NT2/D1 (cell line): ENCODE measurements around the gene OCIAD1.
A peak's percentile ranks its signal among the peaks of the same experiment; 100 is the strongest.

Experiments
- DNase-seq: peaks from one replicate; pipeline ENCODE4 v3.0.0-alpha.2; 2011; ENCODE audit warnings: low read depth, low spot score
- H3K27me3 ChIP-seq: 2 replicates; pipeline ENCODE4 v1.6.0; 2011; ENCODE audit warnings: mild to moderate bottlenecking; ENCODE audit not compliant: insufficient read length, insufficient read depth
- H3K36me3 ChIP-seq: 2 replicates; pipeline ENCODE4 v1.6.1; 2011; ENCODE audit warnings: mild to moderate bottlenecking, low read length, mixed read lengths; ENCODE audit not compliant: insufficient read depth, insufficient read length
- H3K4me1 ChIP-seq: 2 replicates; pipeline ENCODE4 v1.5.1; 2011; ENCODE audit not compliant: insufficient read depth, insufficient read length
- H3K4me3 ChIP-seq: 2 replicates; pipeline ENCODE4 v1.5.1; 2011; ENCODE audit warnings: low read depth; ENCODE audit not compliant: insufficient read length
- H3K9ac ChIP-seq: 2 replicates; pipeline ENCODE4 v1.6.0; 2011; ENCODE audit warnings: low read depth; ENCODE audit not compliant: insufficient read length
- H3K9me3 ChIP-seq: 2 replicates; pipeline ENCODE4 v1.5.1; 2011; ENCODE audit warnings: mild to moderate bottlenecking, low read length; ENCODE audit not compliant: insufficient read depth
- SUZ12 ChIP-seq: IDR thresholded peaks from 2 replicates; pipeline ENCODE4 v1.6.1; 2011; ENCODE audit not compliant: insufficient read length, insufficient read depth; ENCODE audit errors: extremely low read depth
- YY1 ChIP-seq: IDR thresholded peaks from 2 replicates; pipeline ENCODE4 v1.6.1; 2011; ENCODE audit not compliant: insufficient read length, insufficient read depth
- ZNF274 ChIP-seq: IDR thresholded peaks from 2 replicates; pipeline ENCODE4 v1.6.1; 2011; ENCODE audit warnings: mild to moderate bottlenecking, low read depth, low read length

OCIAD1 gene

DNA sequence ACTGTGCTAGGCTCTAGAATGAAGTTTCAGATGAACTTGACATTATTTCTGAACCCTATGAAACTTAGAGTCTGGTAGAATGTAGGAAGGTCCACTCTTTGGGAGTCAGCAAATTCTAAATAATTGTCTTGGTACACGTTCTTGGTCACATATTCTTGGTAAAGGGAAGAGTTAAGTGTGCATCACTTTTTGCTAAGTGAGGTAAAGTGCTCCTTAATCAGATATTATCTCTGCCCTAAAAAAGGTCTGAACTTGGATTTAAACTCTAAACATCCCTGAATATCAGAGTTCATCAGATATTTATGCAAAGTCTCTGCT lies 68.5 kb downstream of the OCIAD1 start:
- Histone ChIP-seq H3K36me3 (peaks cover 57% of the 10 kb centered on the region), H3K4me3 (no peak overlapping the region), H3K27me3 (no peaks in the 10 kb centered on the region), H3K9me3 (no peaks in the 10 kb centered on the region), H3K4me1 (no peaks in the 10 kb centered on the region), H3K9ac (no peak overlapping the region)
- TF ChIP-seq YY1: no peak
- TF ChIP-seq SUZ12: no peak
- TF ChIP-seq ZNF274: no peak
- DNase-seq: no peak

DNA sequence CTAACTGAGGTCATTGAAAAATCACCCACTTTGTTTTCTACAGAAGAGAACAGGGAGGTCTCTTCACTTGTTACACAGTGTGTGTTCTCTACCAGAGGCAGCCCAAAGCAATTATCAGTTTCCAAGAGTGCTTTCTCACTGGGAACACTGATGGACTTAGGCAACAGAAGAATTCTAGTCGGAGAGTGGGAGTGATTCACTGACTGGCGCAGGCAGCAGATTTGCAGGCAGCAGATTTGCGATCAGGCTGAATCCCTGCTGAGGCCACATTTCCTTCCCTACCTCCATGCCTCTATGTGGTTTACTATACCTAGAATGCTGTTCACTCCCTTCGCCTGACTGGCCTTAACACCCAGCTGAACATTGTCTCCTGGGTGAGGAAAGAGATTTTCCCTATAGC lies 69.1 kb downstream of the OCIAD1 start:
- peaks cover 59% of the 10 kb centered on the region for H3K36me3 ChIP-seq
- no peaks in the 10 kb centered on the region for H3K27me3 ChIP-seq
- no peaks in the 10 kb centered on the region for H3K4me1 ChIP-seq
- H3K9ac ChIP-seq: no peak overlapping the region
- DNase-seq: no peak
- no peak for TF ChIP-seq SUZ12
- no peak for TF ChIP-seq ZNF274
- H3K4me3 ChIP-seq: no peak overlapping the region
- H3K9me3 ChIP-seq: no peaks in the 10 kb centered on the region

DNA sequence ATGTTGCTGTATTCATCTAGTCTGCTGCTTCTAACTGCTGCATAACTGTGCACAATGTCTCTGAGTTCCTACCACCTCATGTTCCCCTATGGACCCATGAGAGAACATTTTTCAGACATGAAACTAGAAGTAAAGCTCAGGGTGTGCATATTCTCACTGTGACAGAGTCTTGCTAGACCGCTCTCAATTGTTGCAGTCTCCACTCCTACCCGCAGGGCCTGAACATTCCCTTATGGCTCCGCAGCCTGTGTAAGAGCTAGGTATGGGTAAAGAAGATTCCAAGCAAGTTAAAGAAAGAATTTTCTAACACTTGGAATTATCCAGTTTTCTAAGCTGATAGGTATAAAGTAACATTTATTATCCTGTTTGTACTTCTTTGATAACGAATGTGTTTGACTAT lies 70.3 kb downstream of the OCIAD1 start:
- Histone ChIP-seq H3K27me3 (no peaks in the 10 kb centered on the region), H3K9me3 (no peaks in the 10 kb centered on the region), H3K4me1 (peaks cover 2% of the 10 kb centered on the region), H3K4me3 (no peak overlapping the region), H3K9ac (no peak overlapping the region), H3K36me3 (peaks cover 53% of the 10 kb centered on the region)
- TF ChIP-seq SUZ12: no peak
- no peak for TF ChIP-seq ZNF274
- no peak for TF ChIP-seq YY1
- no peak for DNase-seq

DNA sequence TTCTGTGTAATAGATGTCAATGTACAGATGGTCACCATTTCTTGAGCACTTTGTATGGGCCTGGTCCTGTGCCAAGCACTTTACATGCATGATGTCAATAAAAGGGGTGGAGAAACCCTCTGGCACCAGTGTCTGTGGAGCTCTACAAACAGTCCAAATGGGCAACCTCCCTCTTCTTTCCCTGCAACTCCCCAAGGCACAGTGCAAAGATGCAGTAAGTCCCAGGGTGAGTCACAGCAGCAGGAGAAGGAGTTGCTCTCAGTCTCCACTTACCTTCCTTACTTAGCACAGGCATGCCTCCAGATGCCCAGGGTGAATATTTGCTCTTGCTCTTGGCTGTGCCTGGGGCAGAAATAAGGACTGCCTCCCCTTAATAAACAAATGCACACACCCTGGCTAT lies 71.4 kb downstream of the OCIAD1 start:
- no peak overlapping the region for H3K9ac ChIP-seq
- peaks cover 44% of the 10 kb centered on the region for H3K36me3 ChIP-seq
- no peaks in the 10 kb centered on the region for H3K9me3 ChIP-seq
- H3K4me1 ChIP-seq: peaks cover 5% of the 10 kb centered on the region
- H3K4me3 ChIP-seq: no peak overlapping the region
- DNase-seq: no peak
- TF ChIP-seq YY1 (no peak), ZNF274 (no peak), SUZ12 (no peak)
- no peaks in the 10 kb centered on the region for H3K27me3 ChIP-seq

DNA sequence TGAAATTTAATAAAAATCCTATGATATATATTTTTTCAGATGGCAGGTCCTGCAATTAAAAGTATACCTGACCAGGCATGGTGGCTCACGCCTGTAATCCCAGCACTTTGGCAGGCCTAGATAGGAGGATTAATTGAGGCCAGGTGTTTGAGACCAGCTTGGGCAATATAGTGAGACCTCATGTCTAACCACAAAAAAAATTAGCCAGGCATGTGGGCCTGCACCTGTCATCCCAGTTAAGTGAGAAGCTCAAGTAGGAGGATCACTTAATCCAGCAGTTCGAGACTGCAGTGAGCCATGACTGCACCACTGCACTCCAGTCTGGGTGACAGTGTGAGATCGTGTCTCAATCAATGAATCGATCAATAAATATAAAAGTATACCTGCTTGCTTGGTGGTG lies 73.2 kb downstream of the OCIAD1 start:
- H3K4me3 ChIP-seq: no peak overlapping the region
- no peak for DNase-seq
- TF ChIP-seq ZNF274 (no peak), SUZ12 (no peak), YY1 (no peak)
- H3K9ac ChIP-seq: no peak overlapping the region
- peaks cover 33% of the 10 kb centered on the region for H3K36me3 ChIP-seq
- H3K27me3 ChIP-seq: no peaks in the 10 kb centered on the region
- H3K9me3 ChIP-seq: no peaks in the 10 kb centered on the region
- peaks cover 5% of the 10 kb centered on the region for H3K4me1 ChIP-seq

DNA sequence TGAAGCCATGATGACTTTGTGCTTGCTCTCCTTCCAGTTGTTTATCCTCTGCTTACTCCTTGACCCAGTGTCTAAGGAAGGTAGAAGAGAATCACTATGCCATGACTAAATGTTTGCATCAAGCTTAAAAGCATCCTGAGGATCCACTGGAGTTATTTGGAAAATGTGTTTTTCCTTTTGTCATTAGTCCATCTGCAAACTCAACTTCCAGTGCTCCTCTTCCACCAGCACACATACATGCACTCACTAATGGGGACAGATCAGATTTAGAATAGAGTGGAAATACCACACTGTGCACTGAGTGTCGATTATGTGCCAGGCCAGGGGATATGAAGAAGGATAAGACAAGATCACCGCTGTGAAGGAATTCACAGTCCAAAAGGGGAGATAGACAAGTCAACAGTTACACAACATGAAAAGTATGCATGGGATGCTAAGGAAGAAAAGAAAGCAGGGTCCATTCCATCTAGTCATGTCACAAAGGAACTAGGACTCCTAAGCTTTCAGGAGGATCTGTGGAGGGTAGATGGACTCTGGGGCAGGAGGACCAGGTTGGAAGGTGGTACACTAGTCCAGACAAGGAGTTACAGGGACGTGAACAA lies 73.8 kb downstream of the OCIAD1 start:
- Histone ChIP-seq H3K4me3 (no peak overlapping the region), H3K27me3 (no peaks in the 10 kb centered on the region), H3K4me1 (peaks cover 5% of the 10 kb centered on the region), H3K36me3 (peaks cover 28% of the 10 kb centered on the region), H3K9ac (no peak overlapping the region), H3K9me3 (no peaks in the 10 kb centered on the region)
- DNase-seq: no peak
- TF ChIP-seq SUZ12 (no peak), ZNF274 (no peak), YY1 (no peak)

DNA sequence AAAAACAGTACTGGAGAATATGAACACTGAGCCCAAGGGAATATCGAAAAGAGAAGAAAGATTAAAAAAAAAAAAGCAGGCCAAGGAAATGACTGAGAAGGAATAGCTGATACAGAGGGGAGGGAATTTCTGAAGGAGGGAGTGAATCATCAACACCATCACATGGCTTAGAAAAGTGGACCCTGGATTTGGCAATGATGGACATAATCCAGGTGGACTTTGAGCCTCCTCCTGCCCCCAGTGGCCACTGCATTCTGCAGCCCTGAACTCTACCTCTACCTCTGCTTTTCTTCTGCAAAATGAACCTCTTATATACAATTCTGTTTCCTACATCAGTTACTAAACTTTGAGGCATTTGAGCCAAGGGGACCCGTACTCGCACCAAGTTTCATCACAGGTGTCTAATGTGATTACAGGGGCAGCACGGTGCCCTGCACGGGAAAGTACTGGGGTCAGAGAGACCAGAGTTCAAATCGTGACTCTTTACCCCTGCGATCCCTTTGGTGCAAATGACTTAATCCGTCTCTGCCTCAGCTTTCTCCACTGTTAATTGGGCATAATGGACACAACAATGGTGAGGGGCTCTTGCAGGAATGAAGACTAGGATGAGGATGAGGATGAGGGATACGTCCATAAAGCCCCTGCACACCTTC lies 74.6 kb downstream of the OCIAD1 start:
- no peak for DNase-seq
- Histone ChIP-seq H3K4me1 (peaks cover 5% of the 10 kb centered on the region), H3K9ac (no peak overlapping the region), H3K9me3 (no peaks in the 10 kb centered on the region), H3K36me3 (peaks cover 23% of the 10 kb centered on the region), H3K4me3 (peak overlapping the region; percentile 59), H3K27me3 (no peaks in the 10 kb centered on the region)
- TF ChIP-seq YY1 (no peak), SUZ12 (no peak), ZNF274 (no peak)
